HepG2 (cell line): ENCODE data around the gene CXorf49. TPM values are rescaled to one million over a fixed set of nuclear protein-coding genes. Genes with fewer than 3 reads are reported as not detected.

ENCODE experiments used
- ATAC-seq: fragments of 200-7000 bp; cut with Tn5 transposase; 3 replicates; pipeline ENCODE4 v1.9.1; 2020; ENCODE audit warnings: mild to moderate bottlenecking, moderate library complexity
- BruUV-seq: library from RNA; stranded (reverse); fragments of 400-500 nt; replicated peaks from 2 replicates; lab custom pipeline; 2021; lab: Mats Ljungman, UMichigan
- CTCF ChIA-PET: fragments of 300-600 bp; formaldehyde crosslinking; extraction: SDS; loops from one replicate; lab custom pipeline; 2021; ENCODE audit warnings: low total read pairs, inconsistent platforms, low intra/inter-chr PET ratio; lab: Yijun Ruan, JAX
- POLR2A ChIA-PET: fragments of 350-600 bp; sonication (Branson Sonifier 250); formaldehyde crosslinking; loops from one replicate; lab custom pipeline; 2020; ENCODE audit warnings: antibody characterized with exemption, inconsistent platforms; lab: Yijun Ruan, JAX
- DNase-seq: peaks from one replicate; pipeline ENCODE4 v3.0.0-alpha.2; 2015; ENCODE audit warnings: low spot score
- FAIRE-seq: peaks from 3 replicates; lab custom pipeline; 2011; peaks lifted over from hg19 to GRCh38; lab: Jason Lieb, UNC
- H2AFZ ChIP-seq: one replicate; pipeline ENCODE4 v1.6.1; 2011; ENCODE audit warnings: low read length, inconsistent platforms
- H3K27ac ChIP-seq: fragments of 300-600 bp; 3 replicates; pipeline ENCODE4 v1.8.0; 2011; ENCODE audit warnings: mixed run types, mild to moderate bottlenecking, mixed read lengths, low read length, inconsistent platforms; ENCODE audit not compliant: insufficient read depth; ENCODE audit errors: extremely low read length
- H3K27me3 ChIP-seq, 2 experiments: fragments of 200-600 bp in 1 of 2; 2 replicates in 1 of 2; 3 replicates in 1 of 2; pipeline versions ENCODE4 v1.6.0 to v1.8.0; 2011; ENCODE audit warnings: low read length in 2 of 2, mild to moderate bottlenecking in 2 of 2, moderate library complexity in 2 of 2, inconsistent platforms in 1 of 2; ENCODE audit not compliant: insufficient read depth in 2 of 2, control insufficient read depth in 1 of 2
- H3K36me3 ChIP-seq, 2 experiments: fragments of 200-600 bp in 1 of 2; replicated peaks in 1 of 2; 2 replicates in 1 of 2; 3 replicates in 1 of 2; pipeline versions ENCODE4 v1.5.1 to v1.8.0; 2011; ENCODE audit warnings: low read length in 2 of 2, inconsistent platforms in 1 of 2; ENCODE audit not compliant: insufficient read depth in 2 of 2, control insufficient read depth in 1 of 2
- H3K4me1 ChIP-seq: 2 replicates; pipeline ENCODE4 v1.5.1; 2012; ENCODE audit warnings: low read length, inconsistent platforms; ENCODE audit not compliant: insufficient read depth
- H3K4me2 ChIP-seq: 2 replicates; pipeline ENCODE4 v1.6.0; 2011; ENCODE audit warnings: low read depth, low read length, inconsistent platforms
- H3K4me3 ChIP-seq, 3 experiments: fragments of 200-600 bp in 1 of 3; sonication (generic), shearing (Covaris generic) in 1 of 3; replicated peaks in 1 of 3; 2 replicates each; pipeline ENCODE4 v1.5.1; 2011 to 2016; ENCODE audit warnings: low read length in 3 of 3, inconsistent platforms in 2 of 3, low read depth in 2 of 3, mild to moderate bottlenecking in 2 of 3, control low read depth in 1 of 3, mixed read lengths in 1 of 3; ENCODE audit not compliant: insufficient read depth in 1 of 3
- H3K79me2 ChIP-seq: one replicate; pipeline ENCODE4 v1.6.1; 2011; ENCODE audit warnings: low read length, inconsistent platforms; ENCODE audit not compliant: insufficient read depth
- H3K9ac ChIP-seq: 2 replicates; pipeline ENCODE4 v1.6.0; 2011; ENCODE audit warnings: mild to moderate bottlenecking, low read depth, low read length, inconsistent platforms; ENCODE audit not compliant: insufficient read depth
- H3K9me3 ChIP-seq: 2 replicates; pipeline ENCODE4 v1.5.1; 2012; ENCODE audit warnings: mild to moderate bottlenecking, low read length
- H4K20me1 ChIP-seq: 2 replicates; pipeline ENCODE4 v1.6.0; 2011; ENCODE audit warnings: inconsistent platforms, mild to moderate bottlenecking, low read length, moderate library complexity; ENCODE audit not compliant: insufficient read depth
- ZBTB10 ChIP-seq: sonication (generic); formaldehyde crosslinking; IDR thresholded peaks from 2 replicates; pipeline ENCODE4 v1.4.0; 2020; ENCODE audit warnings: missing genetic modification reagents, borderline replicate concordance
- ZNF430 ChIP-seq: sonication (generic); formaldehyde crosslinking; IDR thresholded peaks from 2 replicates; pipeline ENCODE4 v1.9.0; 2021; ENCODE audit warnings: mild to moderate bottlenecking, missing genetic modification reagents
- WGBS: methylation state at CpG from one replicate; pipeline ENCODE4 v1.1.6; 2017; ENCODE audit warnings: low lambda C conversion rate; 5-methylcytosine and 5-hydroxymethylcytosine counted together
- in situ Hi-C: cut with HindIII; loops from 2 replicates; pipeline ENCODE4 v1.10.0; 2017; ENCODE audit warnings: low pct_unique_long_range_greater_than_20kb; ENCODE audit not compliant: extremely low pct_ligation_motif_present
- intact Hi-C: fragments of 100-400 bp; cut with micrococcal nuclease; formaldehyde crosslinking; loops from one replicate; pipeline ENCODE4 v1.10.0; 2022; ENCODE audit not compliant: unreplicated experiment
- polyA plus RNA-seq, 8 experiments: library from polyadenylated mRNA; depleted of rRNA in 3 of 8; stranded (reverse) in 7 of 8; unstranded in 1 of 8; fragments of >200 nt; fragmentation: Illumina TruSeq in 4 of 8; extraction: Trizol in 4 of 8; gene quantifications; 2 replicates each; pipeline versions ENCODE4 v1.2.1 to v1.2.3, GENCODE V29; 2011 to 2016; ENCODE audit warnings: low read depth in 4 of 8, missing spikeins in 1 of 8, mixed read lengths in 1 of 8; ENCODE audit not compliant: insufficient read depth in 1 of 8
- total RNA-seq, 5 experiments: library from RNA; depleted of rRNA; stranded (reverse); fragments of >200 nt; fragmentation: Illumina TruSeq; extraction: Trizol; gene quantifications; 2 replicates each; pipeline ENCODE4 v1.2.3, GENCODE V29; 2016; ENCODE audit warnings: low read depth in 1 of 5

CXorf49 gene
- total and polyA plus RNA-seq, 2 of the 13 experiments (the other 11 are each of a cell fraction or from before 2014, with no cell fraction given) = not detected

DNA sequence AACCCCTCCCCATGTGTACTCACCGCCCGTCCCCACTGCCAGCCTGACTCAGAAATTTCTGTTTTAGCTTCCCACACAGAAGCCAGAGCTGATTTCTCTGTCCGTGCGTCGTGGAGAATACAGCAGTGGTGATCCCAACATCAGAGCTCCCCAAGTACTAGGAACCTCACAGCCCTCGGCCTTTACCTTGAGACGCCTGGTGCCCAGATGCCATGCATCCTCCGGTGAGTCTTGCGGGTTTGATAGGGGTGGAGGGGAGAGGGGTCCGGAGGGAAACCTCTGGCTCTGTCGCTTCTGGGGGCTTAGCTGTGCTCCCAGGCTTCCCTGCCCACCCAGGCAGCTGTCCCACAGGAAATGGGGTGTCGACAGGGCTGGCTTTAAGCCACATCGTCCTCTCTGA lies 48.6 kb downstream of the CXorf49 start (continued):
- TF ChIP-seq ZBTB10 = no peak

DNA sequence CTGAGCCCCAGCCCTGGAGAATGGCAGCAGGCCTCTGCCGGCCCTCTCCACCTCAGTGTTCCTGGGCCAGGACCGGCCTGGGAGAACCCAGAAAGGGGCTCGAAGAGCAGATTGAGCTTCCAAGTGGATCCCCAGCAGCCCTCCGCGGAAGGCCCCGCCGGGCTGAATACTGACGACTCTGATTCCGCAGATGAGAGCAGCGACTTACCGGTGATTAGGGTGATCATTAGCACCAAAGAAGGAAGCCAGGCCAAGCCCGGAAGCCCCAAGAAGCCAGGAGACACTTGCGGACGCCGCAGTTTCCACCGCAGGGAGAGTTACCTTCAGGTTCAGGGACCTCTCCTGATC lies 49.9 kb downstream of the CXorf49 start:
- ATAC-seq = no peak
- ChIA-PET CTCF (no interaction called here), POLR2A (no interaction called here)
- no peaks in the 10 kb centered on the region for H4K20me1 ChIP-seq
- FAIRE-seq = no peak
- intact Hi-C loops = no loop called here
- TF ChIP-seq ZNF430 (CRISPR knock-in tag) = no peak
- no peak overlapping the region for H3K9ac ChIP-seq
- H3K27me3 ChIP-seq = peaks cover 0 to 4% of the 10 kb centered on the region in 2 experiments; a peak in 2 of 5 replicates
- no peak overlapping the region for H3K4me2 ChIP-seq
- H3K9me3 ChIP-seq = no peaks in the 10 kb centered on the region
- no peaks in the 10 kb centered on the region for H3K79me2 ChIP-seq
- no peaks in the 10 kb centered on the region for H3K36me3 ChIP-seq
- in situ Hi-C loops = no loop called here
- H3K27ac ChIP-seq = no peak overlapping the region
- WGBS = no CpG with 5 or more reads among the region's 16 CpGs
- no peaks in the 10 kb centered on the region for H3K4me1 ChIP-seq
- no peak for DNase-seq
- BruUV-seq = no TSS peak
- no peak overlapping the region for H2AFZ ChIP-seq
- H3K4me3 ChIP-seq = no peak overlapping the region
